K562 (cell line): Measurements from ENCODE around the gene TMEM126B. TPM values are rescaled to one million over a fixed set of nuclear protein-coding genes. Genes with fewer than 3 reads are reported as not detected.

Source experiments
- BRD9 ChIP-seq: fragments of 450-650 bp; IDR thresholded peaks from 2 replicates; pipeline ENCODE4 v1.6.1; 2018; ENCODE audit warnings: low read depth; ENCODE audit not compliant: partially characterized antibody
- HSF4 ChIP-seq: fragments of 250-450 bp; sonication (Bioruptor Pico); IDR thresholded peaks from 2 replicates; pipeline ENCODE4 v2.1.2; 2022; ENCODE audit warnings: mild to moderate bottlenecking, moderate library complexity, borderline replicate concordance
- KLF13 ChIP-seq: fragments of 450-650 bp; IDR thresholded peaks from 2 replicates; pipeline ENCODE4 v1.6.1; 2016; ENCODE audit warnings: missing genetic modification characterization, low read depth, mild to moderate bottlenecking, missing compliant biosample characterization, moderate library complexity, borderline replicate concordance
- LARP7 ChIP-seq: fragments of 450-650 bp; IDR thresholded peaks from 2 replicates; pipeline ENCODE4 v1.6.1; 2016
- MCM7 ChIP-seq, 2 experiments: fragments of 450-650 bp; IDR thresholded peaks; 2 replicates each; pipeline ENCODE4 v1.6.1; 2016 to 2018
- MXI1 ChIP-seq: IDR thresholded peaks from 2 replicates; pipeline ENCODE4 v1.6.1; 2011; ENCODE audit warnings: low read depth, mild to moderate bottlenecking, improper control_type of control experiment, low read length
- NR1H2 ChIP-seq: sonication (generic); formaldehyde crosslinking; IDR thresholded peaks from 2 replicates; pipeline ENCODE4 v1.4.0; 2020; ENCODE audit warnings: mild to moderate bottlenecking, missing genetic modification reagents
- NUFIP1 ChIP-seq: fragments of 450-650 bp; IDR thresholded peaks from 2 replicates; pipeline ENCODE4 v1.6.1; 2018; ENCODE audit not compliant: partially characterized antibody
- PHF8 ChIP-seq: fragments of 200-600 bp; sonication (generic); IDR thresholded peaks from 2 replicates; pipeline ENCODE4 v1.6.1; 2012; ENCODE audit warnings: mixed run types, mild to moderate bottlenecking, inconsistent platforms, low read length, moderate library complexity, borderline replicate concordance
- POLR3G ChIP-seq: IDR thresholded peaks from 2 replicates; pipeline ENCODE4 v1.6.1; 2011; ENCODE audit not compliant: insufficient read length, insufficient replicate concordance; ENCODE audit errors: extremely low read depth
- SOX6 ChIP-seq: fragments of 450-650 bp; IDR thresholded peaks from 2 replicates; pipeline ENCODE4 v1.6.1; 2014; ENCODE audit warnings: mild to moderate bottlenecking
- ZNF354B ChIP-seq: fragments of 250-450 bp; sonication (Bioruptor Pico); IDR thresholded peaks from 2 replicates; pipeline ENCODE4 v1.4.0; 2020
- polyA plus RNA-seq, 8 experiments: library from polyadenylated mRNA; depleted of rRNA in 4 of 8; stranded (reverse) in 5 of 8; unstranded in 3 of 8; fragments of >200 nt; fragmentation: Nextera tagmentation in 2 of 8; fragmentation: Illumina TruSeq in 1 of 8; extraction: Ambion mirVana in 2 of 8; extraction: Trizol in 1 of 8; gene quantifications; 2 replicates each; pipeline versions ENCODE4 v1.2.1 to v1.2.3, GENCODE V29; 2011 to 2014; ENCODE audit warnings: inconsistent platforms in 1 of 8, missing spikeins in 1 of 8
- total RNA-seq, 7 experiments: library from RNA; depleted of rRNA in 6 of 7; stranded (reverse); fragments of >200 nt in 6 of 7; fragmentation: Illumina TruSeq in 2 of 7; extraction: Trizol in 2 of 7; gene quantifications; 2 replicates each; pipeline versions ENCODE4 v1.2.1 to v1.2.3, GENCODE V29; 2011 to 2021; ENCODE audit warnings: low replicate concordance in 1 of 7
- TF ChIP-seq, protein P1 (sequence below), 3 experiments: fragments of 200-800 bp in 1 of 3; fragments of 250-450 bp in 1 of 3; fragments of 450-650 bp in 1 of 3; sonication (Bioruptor Pico) in 1 of 3; sonication (Bioruptor generic) in 1 of 3; formaldehyde crosslinking in 1 of 3; IDR thresholded peaks; 2 replicates each; pipeline versions ENCODE4 v1.6.1 to v1.8.0; 2016 to 2022; ENCODE audit warnings: mild to moderate bottlenecking in 2 of 3, missing genetic modification characterization in 2 of 3, missing compliant biosample characterization in 1 of 3, moderate library complexity in 1 of 3
- TF ChIP-seq, protein P2 (sequence below): sonication (generic); formaldehyde crosslinking; IDR thresholded peaks from 2 replicates; pipeline ENCODE4 v1.8.0; 2023; ENCODE audit warnings: mild to moderate bottlenecking, missing genetic modification reagents

TMEM126B gene
- total and polyA plus RNA-seq, 9 of the 15 experiments (the other 6 are each of a cell fraction or from before 2014, with no cell fraction given): 85.5 to 226 (median 164) TPM

DNA sequence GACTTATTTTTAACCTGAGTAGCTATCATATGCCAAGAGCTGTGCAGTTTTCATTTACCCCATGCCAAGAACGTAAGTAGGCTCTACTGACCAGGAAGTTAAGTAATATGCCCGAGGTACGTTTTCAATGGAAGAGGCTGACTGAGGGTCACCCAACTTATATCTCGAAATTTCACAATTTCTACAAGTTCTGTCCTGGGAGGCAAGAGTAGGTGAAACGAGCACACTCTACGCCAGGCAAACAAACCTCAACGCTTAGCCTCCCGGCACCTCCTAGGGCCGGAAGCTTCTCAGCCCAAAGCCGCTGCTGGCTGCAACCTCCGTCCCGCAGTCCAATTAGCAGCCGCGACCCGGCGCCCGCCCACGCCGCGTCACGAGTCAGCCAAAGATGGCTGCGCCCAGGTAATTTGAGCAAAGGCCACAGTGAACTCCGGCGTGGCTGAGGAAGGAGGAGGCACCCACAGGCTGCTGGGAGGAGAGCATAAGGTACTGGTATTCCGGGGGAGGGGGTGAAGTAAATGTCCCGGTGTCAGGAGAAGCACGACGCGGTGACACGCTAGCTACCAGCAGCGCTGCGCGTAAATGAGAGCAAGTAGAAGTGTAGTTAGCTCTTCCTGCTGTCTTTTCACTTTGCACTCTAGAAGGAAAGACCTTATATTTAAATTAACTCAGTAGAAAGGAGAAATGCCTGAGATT lies 19.4 kb downstream of the TMEM126B start, which contains the start of gene TMEM126A (continued):
- TF ChIP-seq, protein P1, sequence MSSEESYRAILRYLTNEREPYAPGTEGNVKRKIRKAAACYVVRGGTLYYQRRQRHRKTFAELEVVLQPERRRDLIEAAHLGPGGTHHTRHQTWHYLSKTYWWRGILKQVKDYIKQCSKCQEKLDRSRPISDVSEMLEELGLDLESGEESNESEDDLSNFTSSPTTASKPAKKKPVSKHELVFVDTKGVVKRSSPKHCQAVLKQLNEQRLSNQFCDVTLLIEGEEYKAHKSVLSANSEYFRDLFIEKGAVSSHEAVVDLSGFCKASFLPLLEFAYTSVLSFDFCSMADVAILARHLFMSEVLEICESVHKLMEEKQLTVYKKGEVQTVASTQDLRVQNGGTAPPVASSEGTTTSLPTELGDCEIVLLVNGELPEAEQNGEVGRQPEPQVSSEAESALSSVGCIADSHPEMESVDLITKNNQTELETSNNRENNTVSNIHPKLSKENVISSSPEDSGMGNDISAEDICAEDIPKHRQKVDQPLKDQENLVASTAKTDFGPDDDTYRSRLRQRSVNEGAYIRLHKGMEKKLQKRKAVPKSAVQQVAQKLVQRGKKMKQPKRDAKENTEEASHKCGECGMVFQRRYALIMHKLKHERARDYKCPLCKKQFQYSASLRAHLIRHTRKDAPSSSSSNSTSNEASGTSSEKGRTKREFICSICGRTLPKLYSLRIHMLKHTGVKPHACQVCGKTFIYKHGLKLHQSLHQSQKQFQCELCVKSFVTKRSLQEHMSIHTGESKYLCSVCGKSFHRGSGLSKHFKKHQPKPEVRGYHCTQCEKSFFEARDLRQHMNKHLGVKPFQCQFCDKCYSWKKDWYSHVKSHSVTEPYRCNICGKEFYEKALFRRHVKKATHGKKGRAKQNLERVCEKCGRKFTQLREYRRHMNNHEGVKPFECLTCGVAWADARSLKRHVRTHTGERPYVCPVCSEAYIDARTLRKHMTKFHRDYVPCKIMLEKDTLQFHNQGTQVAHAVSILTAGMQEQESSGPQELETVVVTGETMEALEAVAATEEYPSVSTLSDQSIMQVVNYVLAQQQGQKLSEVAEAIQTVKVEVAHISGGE (CRISPR knock-in tag; IDR thresholded peaks at IDR 0.05): no peak
- no peak for TF ChIP-seq LARP7
- no peak for TF ChIP-seq HSF4 (CRISPR knock-in tag)
- TF ChIP-seq POLR3G: no peak
- no peak for TF ChIP-seq ZNF354B
- TF ChIP-seq BRD9: no peak
- no peak for TF ChIP-seq NR1H2 (CRISPR knock-in tag)
- TF ChIP-seq SOX6: 0 out of 2 replicates have a peak, but pooled peaks have one; percentile 25
- no peak for TF ChIP-seq MCM7 (IDR thresholded peaks at IDR 0.05)
- TF ChIP-seq, protein P2, sequence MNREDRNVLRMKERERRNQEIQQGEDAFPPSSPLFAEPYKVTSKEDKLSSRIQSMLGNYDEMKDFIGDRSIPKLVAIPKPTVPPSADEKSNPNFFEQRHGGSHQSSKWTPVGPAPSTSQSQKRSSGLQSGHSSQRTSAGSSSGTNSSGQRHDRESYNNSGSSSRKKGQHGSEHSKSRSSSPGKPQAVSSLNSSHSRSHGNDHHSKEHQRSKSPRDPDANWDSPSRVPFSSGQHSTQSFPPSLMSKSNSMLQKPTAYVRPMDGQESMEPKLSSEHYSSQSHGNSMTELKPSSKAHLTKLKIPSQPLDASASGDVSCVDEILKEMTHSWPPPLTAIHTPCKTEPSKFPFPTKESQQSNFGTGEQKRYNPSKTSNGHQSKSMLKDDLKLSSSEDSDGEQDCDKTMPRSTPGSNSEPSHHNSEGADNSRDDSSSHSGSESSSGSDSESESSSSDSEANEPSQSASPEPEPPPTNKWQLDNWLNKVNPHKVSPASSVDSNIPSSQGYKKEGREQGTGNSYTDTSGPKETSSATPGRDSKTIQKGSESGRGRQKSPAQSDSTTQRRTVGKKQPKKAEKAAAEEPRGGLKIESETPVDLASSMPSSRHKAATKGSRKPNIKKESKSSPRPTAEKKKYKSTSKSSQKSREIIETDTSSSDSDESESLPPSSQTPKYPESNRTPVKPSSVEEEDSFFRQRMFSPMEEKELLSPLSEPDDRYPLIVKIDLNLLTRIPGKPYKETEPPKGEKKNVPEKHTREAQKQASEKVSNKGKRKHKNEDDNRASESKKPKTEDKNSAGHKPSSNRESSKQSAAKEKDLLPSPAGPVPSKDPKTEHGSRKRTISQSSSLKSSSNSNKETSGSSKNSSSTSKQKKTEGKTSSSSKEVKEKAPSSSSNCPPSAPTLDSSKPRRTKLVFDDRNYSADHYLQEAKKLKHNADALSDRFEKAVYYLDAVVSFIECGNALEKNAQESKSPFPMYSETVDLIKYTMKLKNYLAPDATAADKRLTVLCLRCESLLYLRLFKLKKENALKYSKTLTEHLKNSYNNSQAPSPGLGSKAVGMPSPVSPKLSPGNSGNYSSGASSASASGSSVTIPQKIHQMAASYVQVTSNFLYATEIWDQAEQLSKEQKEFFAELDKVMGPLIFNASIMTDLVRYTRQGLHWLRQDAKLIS (CRISPR knock-in tag): peak; percentile 82
- peak; percentile 70 for TF ChIP-seq MXI1
- TF ChIP-seq KLF13 (tag): no peak
- peak; percentile 90 for TF ChIP-seq PHF8
- TF ChIP-seq NUFIP1: no peak
